Progenitor cell of endocrine pancreas (in vitro differentiated cells): ENCODE measurements around the gene SUN1. TPM values are rescaled to one million over a fixed set of nuclear protein-coding genes. Genes with fewer than 3 reads are reported as not detected.

ENCODE experiments used
- DNase-seq: peaks from one replicate; pipeline ENCODE4 v3.0.0; 2021; ENCODE audit warnings: low spot score; ENCODE audit not compliant: unreplicated experiment
- H3K27ac Mint-ChIP-seq: 2 replicates; pipeline ENCODE4 v1.8.0; 2021; ENCODE audit warnings: mild to moderate bottlenecking, moderate library complexity, mixed read lengths
- H3K27me3 Mint-ChIP-seq: 2 replicates; pipeline ENCODE4 v1.8.0; 2021; ENCODE audit warnings: mixed read lengths
- H3K36me3 Mint-ChIP-seq: 2 replicates; pipeline ENCODE4 v1.8.0; 2022; ENCODE audit warnings: mixed read lengths; ENCODE audit not compliant: insufficient read depth
- H3K4me1 Mint-ChIP-seq: 2 replicates; pipeline ENCODE4 v1.8.0; 2021; ENCODE audit warnings: low read depth, mixed read lengths
- H3K4me3 Mint-ChIP-seq: 2 replicates; pipeline ENCODE4 v1.8.0; 2021; ENCODE audit warnings: low read depth, mild to moderate bottlenecking, moderate library complexity, mixed read lengths
- H3K9me3 Mint-ChIP-seq: 2 replicates; pipeline ENCODE4 v1.8.0; 2021; ENCODE audit warnings: low read depth, mixed read lengths
- CTCF ChIP-seq: fragments of 200-600 bp; sonication (generic); IDR thresholded peaks from one replicate; pipeline ENCODE4 v1.5.0; 2021; ENCODE audit warnings: antibody characterized with exemption, mild to moderate bottlenecking; ENCODE audit not compliant: unreplicated experiment
- total RNA-seq: library from RNA; stranded (reverse); gene quantifications from 2 replicates; pipeline ENCODE4 v1.2.1, GENCODE V29; 2021

The SUN1 gene
- total RNA-seq, 1 donor from 2014 or later: 152 TPM

- Mint-ChIP-seq H3K27ac (peak within 1 kb of the TSS; percentile 94), H3K36me3 (peaks cover 15% of the 10 kb centered on the region), H3K4me1 (peaks cover 12% of the 10 kb centered on the region), H3K4me3 (peak within 1 kb of the TSS; percentile 85), H3K9me3 (no peaks in the 10 kb centered on the region), H3K27me3 (no peaks in the 10 kb centered on the region)
- DNase-seq: peak; percentile 97
- TF ChIP-seq CTCF: peak; percentile 32
Observed at GRCh38 chr7:876077-876971, 44.0 kb downstream of the SUN1 start, which contains the start of gene GET4. Gene GET4 (plus strand): TSS chr7:876554. CDS start chr7:876646, 92 bp downstream.

- peak overlapping the region; percentile 85 for H3K4me3 Mint-ChIP-seq
- H3K36me3 Mint-ChIP-seq: peaks cover 14% of the 10 kb centered on the region
- H3K27me3 Mint-ChIP-seq: no peaks in the 10 kb centered on the region
- H3K9me3 Mint-ChIP-seq: no peaks in the 10 kb centered on the region
- TF ChIP-seq CTCF: no peak
- H3K27ac Mint-ChIP-seq: peak overlapping the region; percentile 94
- DNase-seq: no peak
- peaks cover 12% of the 10 kb centered on the region for H3K4me1 Mint-ChIP-seq
Observed at GRCh38 chr7:876972-877311, 44.7 kb downstream of the SUN1 start.

- no peak for TF ChIP-seq CTCF
- Mint-ChIP-seq H3K36me3 (peaks cover 10% of the 10 kb centered on the region), H3K9me3 (no peaks in the 10 kb centered on the region), H3K27me3 (no peaks in the 10 kb centered on the region), H3K27ac (peak overlapping the region; percentile 94), H3K4me1 (peaks cover 12% of the 10 kb centered on the region), H3K4me3 (peak overlapping the region; percentile 85)
- DNase-seq: no peak
Observed at GRCh38 chr7:877312-878232, 45.3 kb downstream of the SUN1 start.

GRCh38 chr7:879093-879492 lies 46.8 kb downstream of the SUN1 start:
- Mint-ChIP-seq H3K9me3 (no peaks in the 10 kb centered on the region), H3K4me3 (peak overlapping the region; percentile 61), H3K27ac (peak overlapping the region; percentile 41), H3K27me3 (no peaks in the 10 kb centered on the region), H3K36me3 (no peaks in the 10 kb centered on the region), H3K4me1 (peaks cover 15% of the 10 kb centered on the region)
- no peak for TF ChIP-seq CTCF
- no peak for DNase-seq

- Mint-ChIP-seq H3K27me3 (no peaks in the 10 kb centered on the region), H3K4me3 (no peak overlapping the region), H3K36me3 (no peaks in the 10 kb centered on the region), H3K27ac (no peak overlapping the region), H3K4me1 (peaks cover 17% of the 10 kb centered on the region), H3K9me3 (no peaks in the 10 kb centered on the region)
- DNase-seq: no peak
- TF ChIP-seq CTCF: no peak
Observed at GRCh38 chr7:879706-880105, 47.4 kb downstream of the SUN1 start.
